Heart left ventricle (tissue), 13 donors: Measurements from ENCODE around the gene ROBO1.

Experiments used
- CTCF ChIP-seq, 12 donors: fragments of 200-600 bp; sonication (generic) in 4 of 12; IDR thresholded peaks; one replicate each; pipeline versions ENCODE4 v1.5.0 to v1.8.0; 2018 to 2022; ENCODE audit warnings: antibody characterized with exemption in 12 of 12, mild to moderate bottlenecking in 5 of 12
- POLR2A ChIP-seq, 2 donors: fragments of 450-650 bp; IDR thresholded peaks; one replicate each; pipeline ENCODE4 v1.6.1; 2017; ENCODE audit warnings: antibody characterized with exemption in 2 of 2, mild to moderate bottlenecking in 2 of 2, moderate library complexity in 2 of 2
- donor health status: ischemic (EF 13 %, LVEDD 7.1; RV severe dilation, severe dysfunction).
- donor health status: DM: no; HTN: yes; CAD: no.
- donor health status: DM: no; HTN: no; CAD: no.
- donor health status: ischemic (EF 25% LVEDD 6.9; RV normal size, moderate dysfunction).
- donor health status: ischemic (EF 25% LVEDD 5.7; RV mildly dilated, moderate dysfunction).
- donor health status: ischemic (EF 35%, LVEDD 5.7; RV mildly dilated, moderate dysfunction).
- donor health status: nonischemic (EF 11% LVEDD 7.7; RV severe dilation, severe dysfunction).
- donor health status: DM: yes; HTN: yes; CAD: no.
- donor health status: PGD.
- donor health status: ischemic (EF 29% LVEDD 5.4; RV normal size, mild dysfunction).
- donor health status: nonischemic (EF 23%, LVEDD 6.1; RV moderate dilation, normal function).

DNA sequence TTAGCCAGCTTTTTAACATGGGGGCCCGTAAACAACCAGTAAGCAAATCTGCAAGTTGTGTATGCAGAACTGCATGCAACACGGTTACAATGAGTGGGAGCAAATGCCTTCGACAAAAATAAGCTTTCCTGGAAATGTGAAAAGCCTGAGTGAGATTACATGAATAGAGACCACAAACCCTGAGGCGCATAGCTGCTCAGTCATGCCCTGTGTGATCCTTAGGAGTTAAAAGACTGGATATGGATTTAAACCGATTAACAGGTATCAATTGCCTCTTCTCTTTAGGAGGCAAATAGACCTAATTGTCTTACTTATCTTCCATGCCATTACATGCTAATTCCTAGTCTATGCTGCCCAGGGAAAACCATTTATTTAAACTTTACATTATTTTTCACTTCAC, 810.3 kb downstream of the ROBO1 start:
- TF ChIP-seq CTCF (IDR thresholded peaks at IDR 0.05) (no peak), POLR2A (IDR thresholded peaks at IDR 0.05) (no peak)
